Activated CD8-positive, alpha-beta memory T cell treated with anti-CD3 and anti-CD28 coated beads, Interleukin-2, amount 50 U/mL, for 1 hour (primary cell): ENCODE data around the gene ZNF639.

Experiments used
- DNase-seq: peaks from one replicate; pipeline ENCODE4 v3.0.0-alpha.2; 2020; ENCODE audit errors: extremely low read depth

ZNF639 gene

DNA sequence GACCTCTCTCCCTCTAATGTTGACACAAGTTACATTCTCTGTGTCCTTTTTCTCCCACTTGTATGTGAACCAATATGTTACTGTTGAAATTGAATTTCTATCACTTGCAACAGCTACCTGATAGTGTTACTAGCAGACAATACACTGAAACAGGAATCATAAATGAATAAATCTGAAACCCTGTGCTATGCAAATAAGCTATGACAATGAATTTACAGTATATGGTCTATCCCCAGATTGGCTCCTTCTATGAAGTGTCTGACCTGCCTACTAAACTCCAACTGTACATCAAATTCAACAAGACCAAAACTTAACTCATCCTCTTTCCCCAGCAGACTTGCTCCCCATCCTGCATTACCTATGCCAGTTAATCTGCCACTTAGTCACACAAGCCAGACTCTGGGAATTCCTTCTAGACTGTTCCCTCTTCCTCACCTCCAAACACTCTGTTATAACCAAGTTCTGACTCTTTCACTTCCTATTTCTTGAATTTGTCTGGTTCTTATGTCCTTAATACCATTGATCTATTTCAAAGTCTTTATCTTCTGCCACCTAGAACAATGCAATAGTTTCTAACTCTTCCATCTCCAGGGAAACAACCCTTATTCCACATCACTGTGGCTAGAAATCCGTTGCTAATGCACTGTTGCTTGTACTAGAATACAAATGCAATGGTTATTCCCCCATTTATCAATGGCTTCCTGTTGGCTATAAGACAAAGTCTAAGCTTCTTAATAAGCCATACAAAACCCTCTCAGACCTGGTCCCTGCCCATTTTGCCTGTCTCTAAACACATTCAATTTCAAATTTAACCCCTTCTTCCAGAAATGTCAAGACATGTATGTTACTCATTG, 13.4 kb upstream of the ZNF639 start:
- DNase-seq = no peak

DNA sequence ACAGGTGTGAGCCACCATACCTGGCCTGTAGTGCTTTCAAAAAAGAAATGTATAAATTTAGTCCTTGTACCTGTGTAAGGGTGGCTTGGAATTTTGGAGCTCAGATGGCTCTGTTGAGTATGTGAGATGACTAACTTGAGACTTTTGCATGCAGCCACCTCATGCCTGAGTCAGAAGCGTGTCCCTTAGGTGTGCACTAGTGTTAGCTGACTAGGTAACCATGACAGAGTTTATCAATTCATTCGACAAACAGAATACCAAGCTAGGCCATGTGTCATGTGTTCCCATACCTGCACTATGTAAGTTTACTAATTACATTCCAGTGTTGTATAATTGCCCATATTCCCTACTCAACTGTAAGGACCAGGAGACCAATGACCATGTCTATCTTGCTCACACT, 4.0 kb upstream of the ZNF639 start:
- DNase-seq = no peak

DNA sequence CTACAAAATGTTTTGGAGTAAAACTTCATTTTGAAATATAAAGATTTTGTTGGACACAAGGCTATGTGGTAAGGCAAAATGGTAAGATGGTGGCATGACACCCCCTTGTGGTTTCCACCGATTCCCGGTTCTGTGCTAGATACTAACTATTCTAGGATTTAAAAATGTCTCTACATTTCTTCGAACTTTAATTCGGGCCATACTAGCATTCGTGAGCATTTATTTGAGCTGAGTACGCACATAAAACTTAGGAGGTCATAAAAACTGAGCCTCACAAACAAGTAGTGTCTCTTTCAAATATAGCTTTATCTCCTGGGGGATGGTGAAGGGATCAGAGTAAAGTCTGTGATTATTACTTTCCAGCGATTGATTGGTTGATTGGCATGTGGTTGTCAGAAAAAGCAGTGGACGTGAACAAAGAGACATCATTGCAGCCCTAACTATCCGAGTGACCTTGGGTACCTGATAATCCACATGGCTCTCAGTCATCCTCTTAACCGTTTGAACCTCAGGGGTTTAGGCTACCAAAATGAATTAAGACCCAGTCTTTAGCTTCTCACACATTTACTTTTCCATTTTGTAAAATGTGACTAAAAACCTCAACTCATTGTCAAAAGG, 1.1 kb upstream of the ZNF639 start:
- DNase-seq = no peak

DNA sequence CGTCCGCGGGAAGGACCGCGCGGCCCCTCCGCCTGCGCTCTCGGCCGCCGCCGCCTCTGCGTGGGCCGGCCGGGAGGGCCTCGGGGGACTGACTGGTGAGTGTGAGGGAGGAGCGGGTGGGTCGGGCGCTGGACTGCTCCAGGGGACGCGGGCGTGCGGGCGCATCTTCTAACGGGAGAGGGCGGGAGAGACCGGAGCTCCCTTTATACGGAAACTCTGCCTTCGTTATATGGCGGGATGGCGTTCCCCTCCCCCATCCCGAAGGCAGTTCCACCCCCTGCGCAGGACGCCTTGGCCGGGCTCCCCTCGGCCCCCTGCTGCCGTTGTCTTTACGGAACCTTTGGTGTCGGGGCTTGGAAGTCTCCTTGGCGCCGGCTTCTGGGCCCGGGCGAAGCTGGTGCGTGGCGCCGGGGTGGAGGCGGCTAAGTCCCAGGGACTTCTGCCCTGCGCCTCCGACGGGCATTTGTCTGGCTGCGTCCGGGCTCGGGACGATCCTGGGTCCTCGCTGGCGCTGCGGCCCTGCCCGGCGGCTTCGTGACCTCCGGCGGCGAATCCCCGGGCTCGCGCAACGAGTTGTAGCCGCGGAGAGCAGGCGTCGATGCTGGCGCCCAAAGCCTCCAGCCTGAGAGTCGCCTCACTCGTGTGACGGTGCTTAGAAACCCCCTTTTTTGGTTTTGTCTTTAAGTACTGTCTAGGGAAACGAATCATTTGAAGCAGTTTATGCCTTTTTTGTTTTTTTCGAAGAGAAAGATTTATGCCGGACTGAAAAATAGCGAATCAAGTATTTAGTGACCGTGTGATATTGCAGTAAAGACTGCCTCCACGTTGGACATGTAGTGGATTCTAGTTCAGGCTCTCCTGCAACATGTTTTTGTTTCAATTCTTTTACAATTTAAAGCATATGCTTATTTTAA, 623 bp downstream of the ZNF639 start:
- no peak for DNase-seq

DNA sequence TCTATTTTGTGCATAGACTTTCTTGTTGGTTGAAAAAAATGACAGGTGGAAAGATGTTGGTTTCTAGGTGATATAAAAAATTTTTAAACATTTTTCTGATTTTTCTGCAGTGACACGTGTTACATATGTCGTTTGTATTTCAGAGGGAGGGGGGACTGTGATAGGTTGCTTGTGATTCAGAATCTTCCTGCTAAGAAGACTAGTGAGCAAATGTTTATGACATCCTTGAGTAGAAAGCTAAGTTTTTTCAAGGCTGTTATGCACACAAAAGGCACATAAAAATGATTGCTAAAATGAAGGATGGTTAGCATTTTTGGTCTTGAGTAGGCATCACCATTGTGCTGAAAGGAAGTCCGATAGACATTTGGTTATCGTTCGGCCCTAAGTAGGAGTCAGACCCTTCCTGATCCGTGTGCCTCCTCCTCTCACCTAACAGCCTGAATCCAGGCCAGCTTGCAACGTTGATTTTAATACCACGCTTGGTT, 1.5 kb downstream of the ZNF639 start:
- no peak for DNase-seq

DNA sequence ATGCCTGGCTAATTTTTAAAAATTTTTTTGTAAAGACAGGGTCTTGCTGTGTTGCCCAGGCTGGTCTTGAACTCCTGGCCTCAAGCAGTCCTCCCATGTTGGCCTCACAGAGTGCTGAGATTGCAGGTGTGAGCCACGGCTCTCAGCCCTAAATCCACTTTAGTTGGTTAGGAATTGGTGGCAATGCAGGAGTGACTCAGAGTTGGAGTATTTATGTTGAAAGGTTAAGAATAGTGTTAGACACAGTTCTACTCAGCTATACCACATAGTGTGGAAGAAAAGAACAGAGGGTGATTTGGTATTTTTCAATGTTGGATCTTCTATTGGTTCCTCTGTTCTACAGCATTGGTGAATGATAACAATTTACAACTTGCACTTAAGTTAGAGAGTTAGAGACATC, 7.6 kb downstream of the ZNF639 start:
- no peak for DNase-seq

DNA sequence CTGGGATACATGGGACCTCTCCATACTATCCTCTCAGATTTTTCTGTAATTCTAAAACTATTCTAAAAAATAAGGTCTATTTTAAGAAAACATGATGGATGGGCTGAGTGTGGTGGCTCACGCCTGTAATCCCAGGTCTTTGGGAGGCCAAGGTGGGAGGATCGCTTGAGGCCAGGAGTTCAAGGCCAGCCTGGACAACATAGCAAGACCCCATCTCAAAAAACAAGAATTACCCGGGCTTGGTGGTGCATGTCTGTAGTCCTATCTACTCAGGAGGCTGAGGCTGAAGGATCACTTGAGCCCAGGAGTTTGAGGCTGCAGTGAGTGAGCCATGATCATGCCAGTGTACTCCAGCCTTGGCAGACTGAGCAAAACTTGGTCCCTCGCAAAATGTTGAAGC, 9.4 kb downstream of the ZNF639 start:
- DNase-seq = no peak

DNA sequence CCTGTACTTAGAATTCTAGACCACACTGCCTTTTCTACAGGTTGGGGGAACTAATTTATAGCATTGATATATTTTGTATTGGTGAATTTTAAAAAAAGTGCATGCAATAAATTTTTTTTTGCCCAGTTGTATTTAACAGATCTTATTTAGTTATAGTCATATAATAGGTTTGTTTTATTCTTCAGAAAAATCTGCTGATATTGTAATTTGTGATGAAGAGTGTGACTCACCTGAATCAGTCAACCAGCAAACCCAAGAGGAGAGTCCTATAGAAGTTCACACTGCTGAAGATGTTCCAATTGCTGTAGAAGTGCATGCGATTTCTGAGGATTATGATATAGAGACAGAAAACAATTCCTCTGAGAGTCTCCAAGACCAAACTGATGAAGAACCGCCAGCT, 10.3 kb downstream of the ZNF639 start:
- no peak for DNase-seq

DNA sequence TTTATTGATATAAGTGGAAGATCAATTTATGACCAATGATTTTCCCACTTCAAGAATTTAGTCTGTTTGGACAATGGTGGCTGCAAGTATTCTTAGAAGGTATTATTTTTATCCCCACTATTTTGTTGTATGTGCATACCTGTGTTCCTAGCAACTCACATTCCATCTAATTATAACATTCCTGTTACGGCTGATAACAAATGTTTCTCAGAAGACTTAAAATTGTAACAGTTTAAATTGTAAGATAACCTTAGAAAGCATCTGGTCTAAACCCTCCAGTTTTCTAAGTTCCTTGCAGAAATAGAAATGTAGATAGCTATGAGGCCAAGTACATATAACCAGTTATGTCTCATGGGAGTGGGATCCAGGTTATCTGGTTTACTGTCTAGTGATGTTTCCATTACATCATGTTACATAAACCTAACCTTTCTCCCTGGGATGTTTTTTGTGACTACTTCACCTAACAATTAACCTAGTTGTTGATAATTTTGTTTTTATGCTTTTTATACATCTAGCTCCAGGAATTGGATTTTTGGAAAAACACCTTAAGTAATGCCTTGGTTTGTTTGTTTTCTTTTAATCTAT, 13.6 kb downstream of the ZNF639 start:
- no peak for DNase-seq

DNA sequence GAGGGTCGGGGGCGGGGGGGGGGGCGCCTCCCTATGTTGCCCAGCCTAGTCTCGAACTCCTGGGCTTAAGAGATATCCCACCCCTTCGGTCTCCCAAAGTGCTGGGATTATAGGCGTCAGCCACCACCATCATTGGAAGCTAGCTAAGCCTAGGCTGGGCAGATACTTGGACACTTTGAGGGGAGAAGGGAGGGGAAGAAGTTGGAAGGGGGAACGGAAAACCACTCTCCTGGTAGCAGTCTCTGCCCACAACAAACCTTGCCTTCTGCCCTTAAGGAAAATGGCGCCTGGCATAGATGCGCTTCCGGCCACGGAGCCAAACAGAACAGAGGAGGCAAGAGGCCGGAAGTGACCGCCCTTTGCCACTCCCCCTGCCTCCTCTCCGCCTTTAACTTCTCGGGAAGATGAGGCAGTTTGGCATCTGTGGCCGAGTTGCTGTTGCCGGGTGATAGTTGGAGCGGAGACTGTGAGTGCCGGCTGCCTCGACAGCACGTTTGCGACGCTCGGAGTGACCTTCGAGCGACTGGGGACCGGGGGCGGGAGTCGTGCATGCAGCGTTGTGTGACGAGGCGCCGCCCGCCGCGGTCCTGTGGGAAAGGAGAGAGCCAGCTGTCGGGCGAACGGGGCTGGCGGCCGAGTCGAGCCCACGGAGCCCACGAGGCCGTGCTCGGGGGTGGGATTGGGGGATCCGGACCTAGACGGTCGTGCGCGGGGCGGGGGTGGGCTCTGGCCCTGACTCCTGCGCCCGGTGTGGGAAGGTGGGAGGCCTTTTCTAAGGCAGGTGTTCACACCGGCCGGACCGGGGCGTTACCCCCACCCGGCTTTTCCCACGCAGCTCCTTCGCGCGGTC, 24.7 kb downstream of the ZNF639 start, which contains the start of gene MFN1:
MFN1 (plus strand) TSS at position 365 of the 850 bp plus-strand sequence. CDS start 1,143 bp downstream, outside the sequence.
- DNase-seq = peak; percentile 76

DNA sequence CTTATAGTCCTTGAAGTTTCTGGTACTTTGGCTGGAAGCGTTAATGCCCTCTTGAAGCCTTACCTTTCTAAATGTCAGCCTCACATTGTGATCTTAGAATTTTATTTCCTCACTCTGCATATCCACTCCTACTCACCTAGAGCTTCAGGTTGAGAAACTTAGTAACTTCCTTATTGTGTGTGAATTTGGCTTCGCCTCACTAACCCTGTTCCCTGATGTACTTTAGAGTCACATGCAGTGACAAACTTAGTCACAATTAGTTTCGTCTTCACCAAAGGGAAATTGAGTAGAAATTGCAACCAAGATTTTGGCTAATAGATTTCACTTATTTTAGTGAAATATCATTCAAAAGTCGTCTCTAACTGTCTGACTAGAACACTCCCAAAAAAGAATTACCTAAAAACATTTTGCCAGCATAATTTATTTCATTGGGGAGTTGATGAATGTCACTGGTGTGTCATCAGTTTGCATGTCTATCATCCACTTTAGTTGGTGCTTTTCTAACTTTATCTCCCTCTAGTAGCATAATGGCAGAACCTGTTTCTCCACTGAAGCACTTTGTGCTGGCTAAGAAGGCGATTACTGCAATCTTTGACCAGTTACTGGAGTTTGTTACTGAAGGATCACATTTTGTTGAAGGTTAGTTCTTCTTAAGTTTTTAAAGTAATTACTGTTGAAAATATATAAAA, 25.6 kb downstream of the ZNF639 start:
- DNase-seq = no peak

DNA sequence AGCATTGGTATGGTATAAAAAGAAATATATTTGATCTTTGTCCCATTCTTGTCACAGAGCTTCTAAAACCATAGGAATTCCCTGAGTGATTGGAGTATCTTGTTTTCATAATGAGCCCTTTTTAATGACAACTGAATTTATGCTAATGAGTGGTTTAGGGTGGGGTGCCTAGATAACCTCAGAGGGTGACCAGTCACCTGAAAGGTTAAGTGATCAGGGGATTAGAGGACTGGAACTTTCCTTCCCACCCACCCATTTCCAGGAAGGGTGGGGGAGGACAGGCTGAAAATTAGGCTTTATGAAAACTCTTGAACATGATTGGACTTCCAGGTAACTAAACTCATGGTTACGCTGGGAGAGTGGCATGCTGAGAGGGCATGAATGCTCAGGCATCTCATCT, 33.2 kb downstream of the ZNF639 start:
- DNase-seq = no peak

DNA sequence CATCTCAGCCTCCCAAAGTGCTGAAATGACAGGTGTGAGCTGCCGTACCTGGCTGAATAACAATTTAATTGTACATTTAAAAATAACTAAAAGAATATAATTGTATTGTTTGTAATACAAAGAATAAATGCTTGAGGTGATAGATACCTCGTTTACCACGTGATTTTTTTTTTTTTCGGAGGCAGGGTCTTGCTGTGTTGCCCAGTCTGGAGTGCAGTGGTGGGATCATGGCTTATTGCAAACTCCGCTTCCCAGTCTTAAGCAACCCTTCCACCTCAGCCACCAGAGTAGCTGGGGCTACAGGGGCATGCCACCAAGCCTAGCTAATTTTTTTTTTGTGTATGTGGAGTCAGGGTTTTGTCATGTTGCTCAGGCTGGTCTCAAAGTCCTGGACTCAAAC, 40.5 kb downstream of the ZNF639 start:
- DNase-seq = no peak

DNA sequence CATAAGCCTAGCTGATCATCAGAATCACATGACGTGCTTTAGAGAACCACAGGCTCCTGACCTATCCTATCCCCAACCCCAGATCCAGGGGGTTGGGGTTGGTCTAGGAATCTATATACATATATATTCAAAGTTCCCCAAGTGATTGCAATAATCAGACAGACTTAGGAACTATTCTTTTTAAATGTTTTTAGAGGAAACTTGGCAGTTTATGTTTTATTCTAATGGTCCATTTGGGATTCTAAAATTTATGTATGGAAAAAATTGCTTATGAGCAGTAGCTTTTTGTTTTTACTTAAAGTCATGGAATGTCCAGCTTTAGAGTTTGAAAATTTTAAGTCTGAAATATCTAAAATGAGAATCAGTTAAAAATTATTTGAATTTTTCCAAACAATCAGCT, 46.8 kb downstream of the ZNF639 start:
- DNase-seq = no peak

DNA sequence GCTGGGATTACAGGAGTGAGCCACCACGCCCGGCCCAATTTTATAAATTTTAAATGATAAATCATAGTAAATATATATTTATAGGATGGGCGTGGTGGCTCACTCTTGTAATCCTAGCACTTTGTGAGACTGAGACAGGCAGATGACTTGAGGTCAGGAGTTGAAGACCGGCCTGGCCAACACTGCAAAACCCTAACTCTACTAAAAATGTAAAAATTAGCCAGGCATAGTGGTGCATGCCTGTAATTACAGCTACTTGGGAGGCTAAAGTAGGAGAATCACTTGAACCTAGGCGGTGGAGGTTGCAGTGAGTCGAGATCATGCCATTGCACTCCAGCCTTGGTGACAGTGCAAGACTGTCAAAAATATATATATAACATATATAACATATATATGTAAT, 51.1 kb downstream of the ZNF639 start:
- no peak for DNase-seq

DNA sequence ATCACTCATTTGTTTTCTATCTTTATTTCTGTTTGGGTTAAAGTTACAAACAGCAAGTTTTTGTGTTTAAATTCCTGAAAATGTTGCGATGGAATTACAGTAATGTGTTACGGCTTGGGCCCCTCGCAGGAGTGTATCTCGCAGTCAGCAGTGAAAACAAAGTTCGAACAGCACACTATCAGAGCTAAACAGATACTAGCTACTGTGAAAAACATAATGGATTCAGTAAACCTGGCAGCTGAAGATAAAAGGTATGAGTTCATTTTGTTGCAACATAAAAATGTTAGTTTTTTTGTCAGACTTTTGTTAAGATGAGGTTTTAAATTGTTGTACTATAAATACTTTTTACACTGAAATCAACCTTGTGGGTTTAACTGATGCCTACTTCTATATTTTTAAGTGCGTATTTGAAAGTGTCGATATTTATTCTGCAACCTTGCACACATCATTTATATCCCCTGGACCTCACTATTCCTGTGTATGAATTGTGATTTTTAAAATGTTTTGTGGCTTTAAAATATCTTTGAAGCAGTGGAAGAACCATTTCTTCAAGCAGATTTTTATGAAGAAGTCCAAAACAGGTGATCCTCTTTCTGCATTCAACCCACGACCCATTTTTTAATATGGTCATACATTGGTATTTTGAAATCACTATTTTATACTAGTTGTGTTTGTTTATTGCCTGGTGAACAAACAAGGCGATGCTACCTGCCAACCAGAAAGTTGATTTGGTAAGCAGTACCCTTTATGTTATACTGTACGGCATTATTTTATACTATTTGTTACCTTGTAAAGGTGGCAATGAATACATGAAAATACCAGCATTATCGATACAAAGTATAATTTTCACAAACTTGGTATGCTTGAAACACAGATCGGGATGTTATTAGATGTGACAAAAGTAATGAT, 52.5 kb downstream of the ZNF639 start:
- no peak for DNase-seq

DNA sequence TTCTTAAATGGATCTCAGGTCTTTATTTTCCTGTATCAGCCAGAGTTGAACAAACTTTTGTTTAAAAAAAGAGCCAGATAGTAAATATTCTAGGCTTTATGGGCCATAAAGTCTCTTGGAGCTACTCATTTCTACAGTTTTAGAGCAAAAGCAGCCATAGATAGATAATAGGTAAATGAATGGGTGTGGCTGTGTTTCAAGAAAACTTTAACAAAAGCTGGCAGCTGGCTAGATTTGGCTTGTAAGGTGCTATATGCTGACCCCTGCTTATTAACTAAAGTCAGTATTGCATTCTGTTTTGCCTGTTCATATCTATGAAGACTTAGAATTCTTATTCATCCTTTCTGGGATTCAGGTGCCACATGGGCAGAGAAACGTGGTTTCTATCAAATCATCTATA, 53.6 kb downstream of the ZNF639 start:
- no peak for DNase-seq
